Spleen (tissue), 11 donors: ENCODE results near the gene POLR1H. TPM values are rescaled to one million over a fixed set of nuclear protein-coding genes. Genes with fewer than 3 reads are reported as not detected.
"Not testable (repeated sequence)": the region's sequence is repeated elsewhere in the genome, so short reads cannot be mapped to it uniquely, and the experiment has no call there.

ENCODE experiments used
- DNase-seq: peaks from one replicate; pipeline ENCODE4 v3.0.0-alpha.2; 2020
- H3K27ac ChIP-seq, 8 donors: fragments of 200-600 bp; sonication (generic) in 7 of 8; 1 replicate in 4 of 8; 2 replicates in 4 of 8; pipeline versions ENCODE4 v1.5.0 to v1.8.0; 2016 to 2021; ENCODE audit warnings: inconsistent platforms in 4 of 8, mild to moderate bottlenecking in 4 of 8, moderate library complexity in 1 of 8
- H3K27me3 ChIP-seq, 7 donors: fragments of 200-600 bp; sonication (generic) in 6 of 7; replicated peaks in 1 of 7; 1 replicate in 4 of 7; 2 replicates in 3 of 7; pipeline versions ENCODE4 v1.5.0 to v1.8.0; 2016 to 2021; ENCODE audit warnings: inconsistent platforms in 3 of 7, mild to moderate bottlenecking in 1 of 7
- H3K36me3 ChIP-seq, 6 donors: fragments of 200-600 bp; sonication (generic) in 5 of 6; 1 replicate in 4 of 6; 2 replicates in 2 of 6; pipeline versions ENCODE4 v1.5.0 to v1.8.0; 2016 to 2021; ENCODE audit warnings: inconsistent platforms in 2 of 6
- H3K4me1 ChIP-seq, 6 donors: fragments of 200-600 bp; sonication (generic) in 5 of 6; 1 replicate in 3 of 6; 2 replicates in 3 of 6; pipeline versions ENCODE4 v1.5.0 to v1.8.0; 2016 to 2021; ENCODE audit warnings: inconsistent platforms in 3 of 6
- H3K4me3 ChIP-seq, 8 donors: fragments of 200-600 bp; sonication (generic) in 7 of 8; 1 replicate in 4 of 8; 2 replicates in 4 of 8; pipeline versions ENCODE4 v1.5.0 to v1.8.0; 2016 to 2021; ENCODE audit warnings: inconsistent platforms in 4 of 8, mild to moderate bottlenecking in 4 of 8, moderate library complexity in 2 of 8
- H3K9me3 ChIP-seq, 8 donors: fragments of 200-600 bp; sonication (generic) in 7 of 8; 1 replicate in 4 of 8; 2 replicates in 4 of 8; pipeline versions ENCODE4 v1.5.0 to v1.8.0; 2016 to 2021; ENCODE audit warnings: inconsistent platforms in 4 of 8
- POLR2A ChIP-seq, 3 donors: fragments of 450-650 bp; IDR thresholded peaks; one replicate each; pipeline ENCODE4 v1.5.1; 2017; ENCODE audit warnings: antibody characterized with exemption in 3 of 3, mild to moderate bottlenecking in 1 of 3
- POLR2AphosphoS5 ChIP-seq, 3 donors: sonication (generic); formaldehyde crosslinking; IDR thresholded peaks; one replicate each; pipeline ENCODE4 v1.5.1; 2017; ENCODE audit warnings: antibody characterized with exemption in 3 of 3
- WGBS, 5 donors: extraction: QIAGEN DNeasy Blood & Tissue Kit in 3 of 5; methylation state at CpG; one replicate each; pipeline versions ENCODE4 v1.1.5 to v1.1.7; 2013 to 2018; 5-methylcytosine and 5-hydroxymethylcytosine counted together
- intact Hi-C: fragments of 100-400 bp; cut with DNase I; formaldehyde crosslinking; loops from one replicate; pipeline ENCODE4 v1.15.0; 2023; ENCODE audit warnings: low total_unique reads
- polyA plus RNA-seq, 3 donors: library from polyadenylated mRNA; stranded (reverse); fragments of 200-250 nt; gene quantifications; one replicate each; pipeline ENCODE4 v1.2.1, GENCODE V29; 2013
- total RNA-seq, 7 donors: library from RNA; depleted of rRNA in 3 of 7; stranded (reverse); fragments of >200 nt in 3 of 7; fragmentation: NEBNext Ultra II Directional in 4 of 7; extraction: Animal tissue kit (Norgen Biotek cat#: 25700) in 4 of 7; gene quantifications; one replicate each; pipeline versions ENCODE4 v1.1.0 to v1.2.1, GENCODE V29; 2016 to 2021
- TF ChIP-seq, protein P1 (sequence below), 11 experiments: fragments of 200-600 bp in 7 of 11; fragments of 450-650 bp in 4 of 11; sonication (generic) in 4 of 11; IDR thresholded peaks in 8 of 11; conservative IDR thresholded peaks in 3 of 11; 1 replicate in 7 of 11; 2 replicates in 4 of 11; pipeline versions ENCODE4 v1.4.0 to v1.8.0; 2016 to 2021; ENCODE audit warnings: antibody characterized with exemption in 11 of 11, inconsistent platforms in 4 of 11, mild to moderate bottlenecking in 1 of 11
- donor health status: healthy with polysubstance abuse.
- donor health status: DM: no; HTN: no; CAD: no; lungs with moderate emphysema.
- donor health status: DM: no; HTN: no; CAD: no.
- donor health status: Bipolar disorder and iron deficiency.
- donor health status: healthy.
- donor health status: DM: no; HTN: no; CAD: no.
- donor health status: DM: yes; HTN: yes; CAD: no.

POLR1H gene
- total and polyA plus RNA-seq, 10 donors, result 21.0 to 78.6 (median 27.2) TPM

DNA sequence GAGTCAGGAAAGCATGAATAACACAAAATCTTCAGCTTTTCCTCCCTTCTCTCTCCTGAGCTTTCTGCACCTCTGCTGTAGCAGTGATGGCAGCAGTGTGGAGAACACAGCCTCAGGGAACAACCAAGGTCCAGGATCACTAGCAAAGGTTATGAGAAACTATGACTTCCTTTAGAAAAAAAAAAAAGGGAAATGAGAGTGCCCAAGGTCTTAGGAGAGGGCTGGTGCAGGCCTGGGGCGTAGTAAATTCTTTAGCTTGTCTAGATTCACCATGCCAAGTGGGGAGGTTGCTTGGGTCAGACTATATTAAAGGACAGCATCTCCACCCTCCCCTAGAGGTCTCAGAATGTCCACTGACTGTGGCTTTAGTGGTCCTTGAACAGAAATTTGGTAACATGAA lies 40.4 kb upstream of the POLR1H start:
- intact Hi-C loops, result no loop called here
- Histone ChIP-seq H3K27ac (no peak overlapping the region), H3K36me3 (peaks cover 0 to 16% (median 0%) of the 10 kb centered on the region in 6 donors), H3K4me1 (peaks cover 0 to 10% (median 2%) of the 10 kb centered on the region in 6 donors), H3K9me3 (no peaks in the 10 kb centered on the region), H3K27me3 (no peaks in the 10 kb centered on the region), H3K4me3 (no peak overlapping the region)
- DNase-seq, result no peak
- TF ChIP-seq POLR2A (IDR thresholded peaks at IDR 0.05), result no peak
- TF ChIP-seq, protein P1, sequence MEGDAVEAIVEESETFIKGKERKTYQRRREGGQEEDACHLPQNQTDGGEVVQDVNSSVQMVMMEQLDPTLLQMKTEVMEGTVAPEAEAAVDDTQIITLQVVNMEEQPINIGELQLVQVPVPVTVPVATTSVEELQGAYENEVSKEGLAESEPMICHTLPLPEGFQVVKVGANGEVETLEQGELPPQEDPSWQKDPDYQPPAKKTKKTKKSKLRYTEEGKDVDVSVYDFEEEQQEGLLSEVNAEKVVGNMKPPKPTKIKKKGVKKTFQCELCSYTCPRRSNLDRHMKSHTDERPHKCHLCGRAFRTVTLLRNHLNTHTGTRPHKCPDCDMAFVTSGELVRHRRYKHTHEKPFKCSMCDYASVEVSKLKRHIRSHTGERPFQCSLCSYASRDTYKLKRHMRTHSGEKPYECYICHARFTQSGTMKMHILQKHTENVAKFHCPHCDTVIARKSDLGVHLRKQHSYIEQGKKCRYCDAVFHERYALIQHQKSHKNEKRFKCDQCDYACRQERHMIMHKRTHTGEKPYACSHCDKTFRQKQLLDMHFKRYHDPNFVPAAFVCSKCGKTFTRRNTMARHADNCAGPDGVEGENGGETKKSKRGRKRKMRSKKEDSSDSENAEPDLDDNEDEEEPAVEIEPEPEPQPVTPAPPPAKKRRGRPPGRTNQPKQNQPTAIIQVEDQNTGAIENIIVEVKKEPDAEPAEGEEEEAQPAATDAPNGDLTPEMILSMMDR (IDR thresholded peaks at IDR 0.05 in 8 of 11, conservative IDR thresholded peaks at IDR 0.05 in 3 of 11), result no peak
- TF ChIP-seq POLR2AphosphoS5 (IDR thresholded peaks at IDR 0.05), result no peak
- 38 to 56% (median 50%) methylated on average over 1 of the region's 1 CpG for WGBS, 5 donors

DNA sequence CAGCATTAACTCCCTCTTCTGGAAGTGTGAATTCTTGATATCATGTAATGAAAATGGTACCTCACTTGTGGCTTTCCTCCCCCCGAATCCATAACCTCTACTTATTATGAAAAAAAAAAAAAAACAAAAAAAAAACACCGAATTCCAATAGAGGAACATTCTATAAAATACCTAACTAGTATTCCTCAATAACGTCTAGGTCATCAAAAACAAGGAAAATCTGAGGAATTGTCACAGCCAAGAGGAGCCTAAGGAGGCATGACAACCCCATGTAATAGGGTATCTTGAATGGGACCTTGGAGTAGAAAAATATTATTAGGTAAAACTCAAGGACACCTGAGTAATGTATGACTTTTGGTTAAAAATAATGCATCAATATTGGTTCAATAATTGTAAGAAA lies 38.9 kb upstream of the POLR1H start:
- H3K4me1 ChIP-seq, result peaks cover 0 to 10% (median 2%) of the 10 kb centered on the region in 6 donors
- H3K27me3 ChIP-seq, result no peaks in the 10 kb centered on the region
- H3K4me3 ChIP-seq, result no peak overlapping the region
- H3K36me3 ChIP-seq, result peaks cover 0 to 16% (median 0%) of the 10 kb centered on the region in 6 donors
- no peak for TF ChIP-seq POLR2AphosphoS5 (IDR thresholded peaks at IDR 0.05)
- TF ChIP-seq, protein P1 (IDR thresholded peaks at IDR 0.05 in 8 of 11, conservative IDR thresholded peaks at IDR 0.05 in 3 of 11), result no peak
- TF ChIP-seq POLR2A (IDR thresholded peaks at IDR 0.05), result no peak
- DNase-seq, result no peak
- no peaks in the 10 kb centered on the region for H3K9me3 ChIP-seq
- intact Hi-C loops, result no loop called here
- H3K27ac ChIP-seq, result no peak overlapping the region
- 90 to 95% (median 93%) methylated on average over 3 of the region's 3 CpGs for WGBS, 5 donors

DNA sequence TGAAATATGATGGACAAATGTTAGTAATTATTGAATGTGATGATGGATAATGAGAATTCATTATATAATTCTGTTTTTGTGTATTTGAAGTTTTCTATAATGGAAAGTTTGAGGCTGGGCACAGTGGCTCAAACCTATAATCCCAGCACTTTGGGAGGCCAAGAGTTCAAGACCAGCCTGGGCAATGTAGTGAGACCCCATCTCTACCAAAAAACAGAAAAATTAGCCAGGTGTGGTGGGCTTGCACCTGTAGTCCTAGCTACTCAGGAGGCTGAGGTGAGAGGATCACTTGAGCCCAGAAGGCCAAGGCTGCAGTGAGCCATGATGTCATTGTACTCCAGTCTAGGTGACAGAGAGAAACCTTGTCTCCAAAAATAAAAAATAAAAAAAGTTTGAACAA lies 38.4 kb upstream of the POLR1H start:
- H3K27ac ChIP-seq, H3K9me3 ChIP-seq, H3K4me3 ChIP-seq, DNase-seq, H3K27me3 ChIP-seq, intact Hi-C loops: not testable (repeated sequence)
- H3K36me3 ChIP-seq, result peaks cover 0 to 16% (median 0%) of the 10 kb centered on the region in 6 donors
- peaks cover 0 to 10% (median 2%) of the 10 kb centered on the region in 6 donors for H3K4me1 ChIP-seq

DNA sequence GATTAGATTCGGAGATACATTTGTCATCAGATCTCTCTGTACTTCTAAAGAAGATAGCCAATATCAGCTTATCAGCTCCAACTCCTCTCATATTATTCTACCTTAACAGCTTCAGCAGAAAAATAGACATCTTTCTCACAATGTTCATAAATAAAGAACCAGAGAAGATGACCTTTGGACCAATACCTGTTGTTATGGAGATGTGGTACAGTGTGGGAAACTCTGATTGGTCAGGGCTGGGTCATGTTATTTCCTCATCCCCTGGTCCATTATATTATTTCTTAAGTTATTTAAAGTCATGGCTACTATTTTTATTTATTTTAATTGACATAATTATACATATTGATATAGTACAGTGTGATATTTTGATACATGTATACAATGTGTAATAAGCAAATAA lies 35.9 kb upstream of the POLR1H start:
- DNase-seq, result no peak
- no peaks in the 10 kb centered on the region for H3K27me3 ChIP-seq
- H3K36me3 ChIP-seq, result peaks cover 0 to 6% (median 0%) of the 10 kb centered on the region in 6 donors
- H3K4me1 ChIP-seq, result peaks cover 0 to 8% (median 2%) of the 10 kb centered on the region in 6 donors
- H3K27ac ChIP-seq, result no peak overlapping the region
- 56 to 100% (median 100%) methylated on average over 1 of the region's 1 CpG for WGBS, 5 donors
- intact Hi-C loops, result no loop called here
- H3K4me3 ChIP-seq, result no peak overlapping the region
- no peaks in the 10 kb centered on the region for H3K9me3 ChIP-seq
- TF ChIP-seq POLR2AphosphoS5 (IDR thresholded peaks at IDR 0.05) (no peak), POLR2A (IDR thresholded peaks at IDR 0.05) (no peak)
- TF ChIP-seq, protein P1 (IDR thresholded peaks at IDR 0.05 in 8 of 11, conservative IDR thresholded peaks at IDR 0.05 in 3 of 11), result no peak

DNA sequence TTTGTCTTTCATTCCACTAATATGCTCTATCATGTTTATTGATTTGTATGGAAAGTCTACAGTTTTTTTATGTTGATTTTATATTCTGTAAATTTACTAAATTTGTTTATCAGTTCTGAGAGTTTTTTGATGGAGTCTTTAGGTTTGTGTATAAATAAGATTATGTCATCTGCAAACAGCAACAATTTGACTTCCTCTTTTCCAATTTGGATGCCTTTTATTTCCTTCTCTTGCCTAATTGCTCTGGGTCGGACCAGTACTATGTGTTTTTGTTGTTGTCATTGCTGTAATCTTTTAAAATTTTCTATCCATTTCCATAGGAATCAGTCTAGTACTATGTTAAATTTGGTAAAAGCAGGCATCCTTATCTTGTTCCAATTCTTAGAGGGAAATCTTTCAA lies 31.5 kb upstream of the POLR1H start:
- Histone ChIP-seq H3K9me3 (no peaks in the 10 kb centered on the region), H3K36me3 (peaks cover 0 to 12% (median 3%) of the 10 kb centered on the region in 6 donors), H3K27me3 (no peaks in the 10 kb centered on the region), H3K4me1 (no peaks in the 10 kb centered on the region), H3K27ac (no peak overlapping the region), H3K4me3 (no peak overlapping the region)
- TF ChIP-seq POLR2AphosphoS5 (IDR thresholded peaks at IDR 0.05), result no peak
- TF ChIP-seq, protein P1 (IDR thresholded peaks at IDR 0.05 in 8 of 11, conservative IDR thresholded peaks at IDR 0.05 in 3 of 11), result no peak
- no peak for TF ChIP-seq POLR2A (IDR thresholded peaks at IDR 0.05)
- 55 to 87% (median 59%) methylated on average over 1 of the region's 1 CpG for WGBS, 5 donors
- intact Hi-C loops, result no loop called here
- DNase-seq, result no peak
